NT2/D1 (cell line): ENCODE results near the gene RFC5.

Experiments
- DNase-seq: peaks from one replicate; pipeline ENCODE4 v3.0.0-alpha.2; 2011; ENCODE audit warnings: low read depth, low spot score
- H3K27me3 ChIP-seq: 2 replicates; pipeline ENCODE4 v1.6.0; 2011; ENCODE audit warnings: mild to moderate bottlenecking; ENCODE audit not compliant: insufficient read length, insufficient read depth
- H3K36me3 ChIP-seq: 2 replicates; pipeline ENCODE4 v1.6.1; 2011; ENCODE audit warnings: mild to moderate bottlenecking, low read length, mixed read lengths; ENCODE audit not compliant: insufficient read depth, insufficient read length
- H3K4me1 ChIP-seq: 2 replicates; pipeline ENCODE4 v1.5.1; 2011; ENCODE audit not compliant: insufficient read depth, insufficient read length
- H3K4me3 ChIP-seq: 2 replicates; pipeline ENCODE4 v1.5.1; 2011; ENCODE audit warnings: low read depth; ENCODE audit not compliant: insufficient read length
- H3K9ac ChIP-seq: 2 replicates; pipeline ENCODE4 v1.6.0; 2011; ENCODE audit warnings: low read depth; ENCODE audit not compliant: insufficient read length
- H3K9me3 ChIP-seq: 2 replicates; pipeline ENCODE4 v1.5.1; 2011; ENCODE audit warnings: mild to moderate bottlenecking, low read length; ENCODE audit not compliant: insufficient read depth
- SUZ12 ChIP-seq: IDR thresholded peaks from 2 replicates; pipeline ENCODE4 v1.6.1; 2011; ENCODE audit not compliant: insufficient read length, insufficient read depth; ENCODE audit errors: extremely low read depth
- YY1 ChIP-seq: IDR thresholded peaks from 2 replicates; pipeline ENCODE4 v1.6.1; 2011; ENCODE audit not compliant: insufficient read length, insufficient read depth
- ZNF274 ChIP-seq: IDR thresholded peaks from 2 replicates; pipeline ENCODE4 v1.6.1; 2011; ENCODE audit warnings: mild to moderate bottlenecking, low read depth, low read length

The RFC5 gene

DNA sequence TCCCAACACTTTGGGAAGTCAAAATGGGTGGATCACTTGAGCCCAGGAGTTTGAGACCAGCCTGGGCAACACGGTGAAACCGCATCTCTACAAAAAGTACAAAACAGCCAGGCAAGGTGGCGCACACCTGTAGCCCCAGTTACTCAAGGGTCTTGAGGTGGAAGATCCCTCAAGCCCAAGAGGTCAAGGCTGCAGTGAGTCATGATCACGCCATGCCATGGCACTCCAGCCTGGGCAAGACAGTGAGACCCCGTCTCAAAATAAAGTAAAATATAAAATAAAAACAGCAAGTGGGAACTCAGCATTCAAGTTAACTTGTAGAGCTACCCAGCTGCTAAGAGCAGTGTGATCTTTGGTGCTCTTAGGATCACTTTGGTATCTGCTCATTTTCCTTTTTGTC, 12.7 kb downstream of the RFC5 start:
- H3K36me3 ChIP-seq, result peaks cover 92% of the 10 kb centered on the region
- H3K9me3 ChIP-seq, result no peaks in the 10 kb centered on the region
- H3K27me3 ChIP-seq, result no peaks in the 10 kb centered on the region
- no peak overlapping the region for H3K4me3 ChIP-seq
- DNase-seq, result no peak
- no peaks in the 10 kb centered on the region for H3K4me1 ChIP-seq
- TF ChIP-seq YY1 (no peak), SUZ12 (no peak), ZNF274 (no peak)
- no peak overlapping the region for H3K9ac ChIP-seq

DNA sequence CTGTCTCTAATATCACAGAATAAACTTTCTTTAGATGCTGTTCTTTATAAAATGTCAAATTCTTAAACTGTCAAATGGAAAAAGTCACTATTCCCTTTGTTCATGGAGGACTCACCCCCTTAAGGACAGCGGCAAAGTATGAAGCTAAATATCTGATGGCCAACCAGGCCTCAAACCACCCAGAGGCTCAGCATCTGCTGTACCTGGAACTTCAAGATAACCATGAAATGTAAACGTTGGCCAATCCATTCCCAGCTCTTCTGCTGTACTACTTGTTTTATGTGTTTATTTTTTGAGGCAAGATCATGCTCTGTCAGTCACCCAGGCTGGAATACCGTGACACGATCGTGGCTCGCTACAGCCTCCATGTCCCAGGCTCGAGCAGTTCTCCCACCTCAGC, 15.7 kb downstream of the RFC5 start:
- DNase-seq, result no peak
- Histone ChIP-seq H3K4me1 (peaks cover 4% of the 10 kb centered on the region), H3K4me3 (no peak overlapping the region), H3K36me3 (peaks cover 96% of the 10 kb centered on the region), H3K27me3 (no peaks in the 10 kb centered on the region), H3K9me3 (no peaks in the 10 kb centered on the region), H3K9ac (no peak overlapping the region)
- TF ChIP-seq SUZ12, result no peak
- TF ChIP-seq YY1, result no peak
- no peak for TF ChIP-seq ZNF274

DNA sequence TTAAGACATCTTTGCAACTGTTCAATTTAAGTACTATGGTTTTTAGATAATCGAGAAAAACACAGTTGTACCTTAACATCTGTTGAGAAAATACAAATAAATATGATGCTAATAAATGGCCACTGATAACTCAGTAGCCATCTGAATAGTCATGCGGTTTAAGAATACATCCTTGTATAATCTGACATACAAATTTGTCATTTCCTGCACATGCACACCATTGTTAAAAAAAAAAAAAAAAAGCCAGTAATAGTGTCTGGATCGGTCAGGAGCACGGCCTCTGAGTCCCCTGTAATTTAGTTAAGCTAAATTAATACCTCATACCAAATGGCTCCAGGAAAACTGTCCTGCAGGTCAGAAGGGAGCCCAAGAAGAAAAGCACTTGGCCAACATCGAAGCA, 16.8 kb downstream of the RFC5 start:
- Histone ChIP-seq H3K27me3 (no peaks in the 10 kb centered on the region), H3K9me3 (no peaks in the 10 kb centered on the region), H3K4me1 (peaks cover 4% of the 10 kb centered on the region), H3K4me3 (no peak overlapping the region), H3K36me3 (peaks cover 99% of the 10 kb centered on the region), H3K9ac (no peak overlapping the region)
- DNase-seq, result no peak
- TF ChIP-seq ZNF274, result no peak
- TF ChIP-seq SUZ12, result no peak
- TF ChIP-seq YY1, result no peak

DNA sequence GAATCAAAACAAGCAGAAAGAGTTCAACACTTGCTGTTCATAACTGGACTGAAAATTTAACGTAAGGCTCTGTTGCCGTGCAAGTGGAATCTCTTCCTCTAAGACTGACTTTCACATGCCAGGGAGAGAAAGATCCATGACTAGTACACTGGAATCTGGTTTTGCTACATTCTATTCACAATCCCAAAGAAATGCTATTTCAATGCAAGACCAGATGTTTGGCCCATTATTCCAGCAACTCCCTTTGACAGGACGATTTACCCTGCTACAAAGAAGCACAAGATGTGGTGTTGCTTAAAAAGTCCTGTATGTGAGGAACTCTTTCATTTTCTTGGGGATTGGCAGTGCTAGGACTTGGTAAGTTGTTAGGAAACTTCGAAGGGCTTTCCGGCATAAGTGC, 17.4 kb downstream of the RFC5 start:
- Histone ChIP-seq H3K36me3 (peaks cover 96% of the 10 kb centered on the region), H3K27me3 (no peaks in the 10 kb centered on the region), H3K4me1 (peaks cover 4% of the 10 kb centered on the region), H3K4me3 (no peak overlapping the region), H3K9me3 (no peaks in the 10 kb centered on the region), H3K9ac (no peak overlapping the region)
- TF ChIP-seq SUZ12 (no peak), ZNF274 (no peak), YY1 (no peak)
- no peak for DNase-seq

DNA sequence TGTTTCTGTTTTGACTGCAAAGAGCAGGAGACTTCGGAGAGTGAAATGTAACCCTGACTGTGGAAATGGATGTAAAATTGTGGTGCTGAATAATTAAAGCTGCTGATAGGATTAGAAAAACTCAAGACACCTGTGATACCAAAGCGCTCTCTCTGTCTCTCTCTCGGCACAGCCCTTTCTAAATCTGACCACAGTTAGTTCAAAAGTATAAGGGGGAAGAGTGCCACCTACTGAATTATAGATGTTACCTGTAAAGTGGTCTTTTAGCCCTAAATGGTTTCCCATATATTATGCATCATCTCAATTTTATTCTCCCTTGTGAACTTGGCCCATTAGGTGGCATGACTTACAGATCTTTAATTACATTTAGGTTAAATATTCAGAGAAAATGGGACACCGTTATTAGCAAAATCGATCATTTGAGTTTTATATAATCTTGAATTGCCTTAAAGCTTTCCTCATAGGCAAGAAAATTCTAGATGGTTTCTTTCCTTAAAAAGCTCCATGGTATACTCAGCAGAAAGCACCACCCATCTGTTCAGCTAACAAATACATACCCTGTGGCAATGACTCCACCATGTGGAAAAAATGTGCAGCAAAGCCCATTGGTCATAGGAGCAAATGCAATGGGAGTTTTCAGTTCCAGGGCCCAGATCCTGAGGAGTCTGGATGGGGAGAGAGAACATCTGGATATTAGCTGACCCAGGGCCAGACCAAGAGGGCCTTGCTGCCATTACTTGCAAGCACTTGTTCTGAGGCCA, 18.1 kb downstream of the RFC5 start:
- TF ChIP-seq SUZ12 (no peak), YY1 (no peak), ZNF274 (no peak)
- H3K27me3 ChIP-seq, result no peaks in the 10 kb centered on the region
- H3K4me3 ChIP-seq, result no peak overlapping the region
- H3K4me1 ChIP-seq, result peaks cover 4% of the 10 kb centered on the region
- no peak for DNase-seq
- peaks cover 95% of the 10 kb centered on the region for H3K36me3 ChIP-seq
- no peak overlapping the region for H3K9ac ChIP-seq
- H3K9me3 ChIP-seq, result no peaks in the 10 kb centered on the region

DNA sequence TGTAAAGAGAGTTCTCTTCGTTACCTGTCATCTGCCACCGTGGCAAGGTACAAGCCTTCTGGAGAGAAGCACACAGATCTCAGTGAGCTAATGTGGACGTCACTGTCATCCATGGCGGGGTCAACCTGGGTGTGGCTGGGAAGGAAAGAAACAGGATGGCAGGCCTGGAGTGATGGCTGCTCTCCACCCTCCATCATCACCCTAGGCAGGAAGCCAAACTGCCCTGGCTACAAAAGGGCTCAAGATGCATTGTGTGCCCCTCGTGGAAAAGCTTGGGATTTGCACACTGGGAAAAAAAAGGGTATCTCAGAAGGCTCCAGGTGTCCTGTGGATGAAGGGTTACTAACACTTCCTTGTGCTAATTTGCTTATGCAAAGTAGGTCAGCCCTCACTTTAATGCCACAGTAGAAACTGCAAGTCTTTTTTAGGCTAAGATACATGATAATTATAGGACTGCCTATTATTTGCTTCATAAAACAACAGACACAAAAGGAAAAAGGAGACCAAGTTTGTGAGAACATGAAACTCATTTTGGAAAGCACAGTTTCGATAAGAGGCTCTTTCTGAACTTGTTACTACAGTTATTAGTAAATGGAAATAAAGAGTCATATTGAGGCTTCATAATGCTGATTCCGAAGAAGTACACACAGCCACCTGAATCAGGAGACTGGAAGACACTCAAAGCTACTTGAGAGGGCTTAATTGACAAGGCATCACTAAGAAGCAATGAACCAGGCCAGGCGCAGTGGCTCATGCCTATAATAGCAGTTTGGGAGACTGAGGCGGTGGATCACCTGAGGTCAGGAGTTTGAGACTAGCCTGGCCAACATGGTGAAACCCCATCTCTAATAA, 18.9 kb downstream of the RFC5 start:
- Histone ChIP-seq H3K4me1 (peaks cover 4% of the 10 kb centered on the region), H3K9ac (no peak overlapping the region), H3K27me3 (no peaks in the 10 kb centered on the region), H3K36me3 (peaks cover 93% of the 10 kb centered on the region), H3K4me3 (no peak overlapping the region), H3K9me3 (no peaks in the 10 kb centered on the region)
- TF ChIP-seq YY1 (no peak), SUZ12 (no peak), ZNF274 (no peak)
- no peak for DNase-seq

DNA sequence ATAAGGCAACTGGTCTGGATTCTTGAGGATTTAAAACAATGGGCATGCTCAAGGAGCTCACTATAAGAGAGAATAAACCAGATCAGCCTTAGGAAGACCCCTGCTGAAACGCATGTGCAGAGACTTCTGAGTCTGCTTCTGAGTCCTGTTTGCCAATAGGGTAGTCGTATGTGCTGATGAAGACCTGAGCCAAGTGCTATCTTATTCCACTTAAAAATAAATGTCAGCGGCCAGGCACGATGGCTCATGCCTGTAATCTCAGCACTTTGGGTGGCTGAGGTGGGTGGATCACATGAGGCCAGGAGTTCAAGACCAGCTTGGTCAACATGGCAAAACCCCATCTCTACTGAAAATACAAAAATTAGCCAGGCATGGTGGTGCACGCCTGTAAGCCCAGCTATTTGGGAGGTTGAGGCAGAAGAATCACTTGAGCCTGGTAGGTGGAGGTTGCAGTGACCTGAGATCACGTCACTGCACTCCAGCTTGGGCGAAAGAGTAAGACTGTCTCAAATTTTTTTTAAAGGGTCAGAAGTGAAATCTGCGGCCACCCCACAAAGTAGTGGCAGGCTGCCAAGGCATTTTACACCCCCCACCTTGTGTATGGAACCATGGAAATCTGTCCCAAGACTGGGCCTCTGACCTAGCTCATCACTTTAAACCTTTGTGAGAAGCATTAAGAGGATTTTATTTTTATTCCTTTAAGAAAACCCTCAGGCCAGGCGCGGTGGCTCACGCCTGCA, 20.3 kb downstream of the RFC5 start:
- Histone ChIP-seq H3K4me1 (peaks cover 4% of the 10 kb centered on the region), H3K27me3 (no peaks in the 10 kb centered on the region), H3K9ac (no peak overlapping the region), H3K4me3 (no peak overlapping the region), H3K36me3 (peaks cover 90% of the 10 kb centered on the region), H3K9me3 (no peaks in the 10 kb centered on the region)
- DNase-seq, result no peak
- no peak for TF ChIP-seq YY1
- TF ChIP-seq SUZ12, result no peak
- no peak for TF ChIP-seq ZNF274
